GM12891 (cell line): ENCODE measurements around the gene MCTP1.

ENCODE experiments used
- POLR2A ChIP-seq: IDR thresholded peaks from 2 replicates; pipeline ENCODE4 v1.6.1; 2011; ENCODE audit warnings: low read depth, low read length, control low read depth
- POLR2AphosphoS5 ChIP-seq: IDR thresholded peaks from 2 replicates; pipeline ENCODE4 v1.6.1; 2011; ENCODE audit warnings: low read depth, low read length, control low read depth

DNA sequence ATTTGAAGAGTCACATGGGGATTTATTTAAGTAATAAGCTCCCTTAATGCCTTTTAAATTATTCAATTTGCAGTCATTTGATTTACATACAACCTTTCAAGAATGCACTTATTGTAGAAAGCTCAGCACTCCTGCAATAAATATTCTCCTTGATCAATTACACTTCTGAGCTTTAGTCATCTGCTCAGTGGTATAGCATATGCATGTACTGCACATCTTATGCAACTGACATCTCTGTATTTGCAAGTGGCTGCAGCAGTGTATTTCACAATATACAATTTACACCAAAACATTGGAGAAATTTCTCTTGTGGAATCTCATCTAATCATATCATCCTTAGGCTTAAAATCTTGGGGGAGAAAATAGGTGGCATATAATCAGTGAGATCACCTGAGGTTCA, 340.7 kb downstream of the MCTP1 start:
- TF ChIP-seq POLR2A (no peak), POLR2AphosphoS5 (no peak)
